Thoracic aorta (tissue), 2 donors: Measurements from ENCODE around the gene PTBP1. TPM values are rescaled to one million over a fixed set of nuclear protein-coding genes. Genes with fewer than 3 reads are reported as not detected.

Experiments
- ATAC-seq: fragments of 150-250 bp; one replicate; pipeline ENCODE4 v1.8.0; 2017; ENCODE audit warnings: low read depth; ENCODE audit not compliant: insufficient number of reproducible peaks, low FRiP score
- DNase-seq: peaks from one replicate; pipeline ENCODE4 v3.0.0-alpha.2; 2020; ENCODE audit warnings: low spot score
- H3K27ac ChIP-seq, 2 donors: fragments of 200-600 bp; sonication (generic); 1 replicate in 1 of 2; 2 replicates in 1 of 2; pipeline ENCODE4 v1.5.1; 2016; ENCODE audit warnings: mild to moderate bottlenecking in 2 of 2, moderate library complexity in 2 of 2
- H3K27me3 ChIP-seq: fragments of 200-600 bp; sonication (generic); replicated peaks from 2 replicates; pipeline ENCODE4 v1.6.0; 2016; ENCODE audit warnings: mild to moderate bottlenecking; ENCODE audit not compliant: insufficient read depth
- H3K36me3 ChIP-seq: fragments of 200-600 bp; sonication (generic); one replicate; pipeline ENCODE4 v1.5.1; 2016
- H3K4me1 ChIP-seq, 2 donors: fragments of 200-600 bp; sonication (generic); 1 replicate in 1 of 2; 2 replicates in 1 of 2; pipeline versions ENCODE4 v1.5.1 to v1.6.0; 2016; ENCODE audit warnings: low read depth in 2 of 2, mild to moderate bottlenecking in 1 of 2; ENCODE audit not compliant: control insufficient read depth in 1 of 2
- H3K4me3 ChIP-seq: fragments of 200-600 bp; sonication (generic); 2 replicates; pipeline ENCODE4 v1.5.1; 2016; ENCODE audit warnings: mild to moderate bottlenecking
- H3K9me3 ChIP-seq: fragments of 200-600 bp; sonication (generic); 2 replicates; pipeline ENCODE4 v1.5.1; 2016
- total RNA-seq, 2 donors: library from RNA; depleted of rRNA; stranded (reverse); fragments of >200 nt; gene quantifications; one replicate each; pipeline versions ENCODE4 v1.1.0 to v1.2.3, GENCODE V29; 2016
- TF ChIP-seq, protein P1 (sequence below): fragments of 200-600 bp; sonication (generic); IDR thresholded peaks from one replicate; pipeline ENCODE4 v1.5.1; 2019; ENCODE audit warnings: antibody characterized with exemption

Gene PTBP1
- total RNA-seq, 2 donors from 2014 or later: 149 to 163 TPM

DNA sequence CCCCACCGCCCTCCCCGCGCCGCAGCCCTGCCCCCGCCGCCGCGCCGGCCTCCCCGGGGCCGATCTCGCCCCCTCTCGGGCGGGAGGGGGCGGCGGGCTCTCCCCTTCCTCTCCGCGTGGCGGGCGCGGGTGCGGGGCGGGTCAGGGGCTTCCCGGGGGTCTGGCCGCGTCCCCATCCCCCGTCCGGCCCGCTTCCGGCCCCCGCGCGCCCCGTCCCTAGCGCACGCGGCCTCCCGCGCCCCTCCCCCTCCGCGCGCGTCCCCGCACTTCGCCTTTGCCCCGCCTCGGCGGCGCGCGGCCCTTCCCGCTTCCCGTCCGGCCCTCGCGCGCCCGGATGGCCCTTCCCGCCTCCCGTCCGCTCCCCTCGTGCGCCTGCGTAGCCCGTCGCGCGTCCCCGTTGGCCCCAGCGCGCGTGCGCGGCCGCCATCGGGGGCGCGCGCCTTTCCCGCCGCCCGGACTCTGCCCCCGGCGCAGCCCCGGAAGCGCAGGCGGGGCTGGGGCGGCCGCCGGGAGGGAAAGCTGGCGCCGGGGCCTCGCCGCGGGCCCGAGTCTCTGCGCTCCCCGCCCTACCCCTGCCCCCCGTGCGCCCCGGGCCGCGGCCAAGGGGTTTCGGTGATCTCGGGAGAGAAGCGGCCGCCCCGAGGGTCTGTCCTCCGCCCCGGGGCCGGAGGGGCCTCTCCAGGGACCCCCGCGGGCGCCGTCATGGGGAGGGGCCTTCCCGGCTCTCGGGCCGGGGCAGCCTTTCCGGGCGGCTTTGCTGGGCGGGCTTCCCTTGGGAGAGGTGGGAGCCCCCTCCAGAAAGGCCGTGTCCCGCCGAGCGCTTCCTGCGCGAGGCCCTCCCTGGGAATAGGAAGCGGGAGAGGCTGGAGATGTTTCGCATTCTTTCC is 519 bp downstream of the PTBP1 start:
- peak overlapping the region; percentile 95 for H3K4me3 ChIP-seq
- no peaks in the 10 kb centered on the region for H3K27me3 ChIP-seq
- peak; percentile 47 for ATAC-seq
- H3K9me3 ChIP-seq: no peaks in the 10 kb centered on the region
- TF ChIP-seq, protein P1, sequence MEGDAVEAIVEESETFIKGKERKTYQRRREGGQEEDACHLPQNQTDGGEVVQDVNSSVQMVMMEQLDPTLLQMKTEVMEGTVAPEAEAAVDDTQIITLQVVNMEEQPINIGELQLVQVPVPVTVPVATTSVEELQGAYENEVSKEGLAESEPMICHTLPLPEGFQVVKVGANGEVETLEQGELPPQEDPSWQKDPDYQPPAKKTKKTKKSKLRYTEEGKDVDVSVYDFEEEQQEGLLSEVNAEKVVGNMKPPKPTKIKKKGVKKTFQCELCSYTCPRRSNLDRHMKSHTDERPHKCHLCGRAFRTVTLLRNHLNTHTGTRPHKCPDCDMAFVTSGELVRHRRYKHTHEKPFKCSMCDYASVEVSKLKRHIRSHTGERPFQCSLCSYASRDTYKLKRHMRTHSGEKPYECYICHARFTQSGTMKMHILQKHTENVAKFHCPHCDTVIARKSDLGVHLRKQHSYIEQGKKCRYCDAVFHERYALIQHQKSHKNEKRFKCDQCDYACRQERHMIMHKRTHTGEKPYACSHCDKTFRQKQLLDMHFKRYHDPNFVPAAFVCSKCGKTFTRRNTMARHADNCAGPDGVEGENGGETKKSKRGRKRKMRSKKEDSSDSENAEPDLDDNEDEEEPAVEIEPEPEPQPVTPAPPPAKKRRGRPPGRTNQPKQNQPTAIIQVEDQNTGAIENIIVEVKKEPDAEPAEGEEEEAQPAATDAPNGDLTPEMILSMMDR: no peak
- peaks cover 43 to 61% of the 10 kb centered on the region in 2 donors for H3K4me1 ChIP-seq
- H3K36me3 ChIP-seq: no peaks in the 10 kb centered on the region
- H3K27ac ChIP-seq: peak overlapping the region; percentile 86 to 97
- DNase-seq: peak; percentile 58

DNA sequence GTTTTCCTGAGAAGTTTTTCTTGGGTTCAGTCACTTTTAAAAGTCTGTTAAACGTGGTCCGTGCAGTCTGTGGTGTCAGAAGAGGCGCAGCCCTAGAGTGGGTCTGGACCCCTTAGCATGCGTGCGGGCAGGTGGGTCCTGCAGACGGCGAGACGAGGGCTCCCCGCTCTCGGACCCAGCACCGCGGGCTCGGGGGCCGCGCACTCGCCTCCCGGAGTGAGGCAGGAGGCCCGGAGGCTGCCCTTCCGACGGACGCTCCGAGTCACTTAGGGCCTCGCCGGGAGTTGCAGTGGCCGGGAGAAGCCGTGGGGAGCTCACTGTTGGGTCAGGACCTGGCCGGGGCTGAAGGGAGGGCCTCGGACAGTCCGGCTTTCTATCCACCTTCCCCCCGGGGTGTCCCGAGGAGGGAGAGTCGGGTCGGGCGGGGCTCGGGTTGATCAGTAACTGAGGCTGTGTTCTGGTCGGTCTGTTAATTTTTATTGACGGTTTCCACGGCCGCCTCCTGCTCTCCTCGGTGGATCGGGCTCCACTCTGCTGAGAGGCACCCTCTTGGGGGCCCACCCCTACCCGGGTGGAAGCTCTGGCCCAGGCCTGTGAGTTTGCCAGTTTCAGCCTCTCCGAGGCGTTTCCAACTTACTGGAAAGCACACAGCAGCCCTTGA is 1.3 kb downstream of the PTBP1 start:
- Histone ChIP-seq H3K9me3 (no peaks in the 10 kb centered on the region), H3K4me3 (peak overlapping the region; percentile 95), H3K36me3 (peaks cover 1% of the 10 kb centered on the region), H3K27ac (peak overlapping the region; percentile 86 to 97), H3K27me3 (no peaks in the 10 kb centered on the region), H3K4me1 (peaks cover 43 to 67% of the 10 kb centered on the region in 2 donors)
- ATAC-seq (no peak), DNase-seq (no peak)
- TF ChIP-seq, protein P1: no peak

DNA sequence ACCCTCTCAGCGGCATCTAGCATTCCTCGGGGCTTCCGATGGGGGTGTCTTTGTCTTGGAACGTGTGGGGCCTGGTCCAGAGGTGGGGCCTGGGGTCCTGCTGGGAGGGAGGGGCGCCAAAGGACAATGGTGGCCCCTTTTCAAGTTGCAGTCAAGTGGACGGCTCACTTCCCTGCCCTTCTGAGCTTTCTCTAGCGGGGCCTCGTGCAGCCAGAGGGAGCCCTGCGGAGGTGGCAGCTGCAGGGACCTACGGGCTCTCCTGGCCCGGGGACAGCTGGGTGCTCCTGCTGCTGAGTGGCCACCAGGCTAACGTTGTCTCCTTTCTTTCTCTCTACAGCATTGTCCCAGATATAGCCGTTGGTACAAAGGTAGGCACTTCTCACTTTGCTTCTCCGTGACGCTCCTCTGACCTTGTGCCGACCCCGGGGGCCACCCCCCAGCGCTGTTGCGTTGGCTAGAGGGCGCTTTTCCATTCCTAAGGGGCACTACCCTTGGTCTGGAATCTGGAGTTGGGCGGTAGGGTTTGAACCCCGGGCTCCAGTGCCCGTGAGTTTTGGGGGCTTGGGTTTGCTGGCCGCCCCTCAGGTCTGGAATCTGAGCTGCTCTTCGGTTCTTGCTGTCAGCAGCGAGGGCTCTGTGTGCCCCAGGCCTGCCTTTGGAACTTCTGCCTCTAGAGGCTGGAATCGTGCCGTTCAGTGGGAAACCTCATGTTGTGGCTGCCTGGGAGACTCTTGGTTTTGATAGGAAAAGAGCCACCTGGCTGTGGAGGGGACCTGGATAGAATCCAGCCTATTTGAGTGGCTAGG is 2.0 kb downstream of the PTBP1 start:
- no peaks in the 10 kb centered on the region for H3K27me3 ChIP-seq
- peaks cover 8% of the 10 kb centered on the region for H3K36me3 ChIP-seq
- no peak overlapping the region for H3K27ac ChIP-seq
- DNase-seq: no peak
- H3K4me3 ChIP-seq: peak overlapping the region; percentile 95
- no peak for ATAC-seq
- TF ChIP-seq, protein P1: peak; percentile 16
- H3K9me3 ChIP-seq: no peaks in the 10 kb centered on the region
- H3K4me1 ChIP-seq: peaks cover 43 to 67% of the 10 kb centered on the region in 2 donors

DNA sequence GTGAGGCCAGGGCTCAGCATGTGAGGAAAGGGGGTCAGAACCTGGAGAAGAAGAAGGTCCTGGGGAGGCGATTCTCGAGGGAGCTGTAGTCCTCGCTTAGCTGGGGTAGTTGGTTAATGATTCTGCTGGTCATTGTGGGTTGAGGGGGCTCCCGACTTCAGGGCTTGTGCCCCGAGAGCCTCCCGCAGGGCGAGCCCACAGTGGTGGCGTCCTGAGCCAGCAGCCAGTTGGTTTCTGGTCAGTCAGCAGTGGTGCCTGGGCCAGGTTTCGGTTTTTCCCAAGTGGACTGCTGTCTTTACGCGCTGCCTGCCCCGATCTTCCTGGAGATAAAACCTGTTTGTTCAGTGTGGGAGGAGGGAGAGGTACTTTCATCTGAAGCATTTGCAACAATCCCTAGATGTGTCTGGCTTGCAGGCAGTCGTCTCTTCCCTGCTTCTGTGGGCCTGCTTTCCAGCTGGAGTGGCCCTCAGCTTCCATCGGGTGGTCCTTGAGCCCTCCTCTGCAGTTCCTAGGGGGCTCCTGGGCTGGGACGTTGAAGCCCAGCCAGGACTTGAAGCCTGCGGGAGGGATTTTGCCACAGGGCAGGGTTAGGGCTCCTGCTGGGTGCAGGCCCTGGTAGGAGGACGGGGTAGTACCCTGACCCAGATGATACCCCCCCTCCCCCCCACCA is 3.2 kb downstream of the PTBP1 start:
- peaks cover 43 to 61% of the 10 kb centered on the region in 2 donors for H3K4me1 ChIP-seq
- H3K4me3 ChIP-seq: peak overlapping the region; percentile 95

More for the DNA sequence above, 3.2 kb downstream of the PTBP1 start:
- TF ChIP-seq, protein P1: no peak
- Histone ChIP-seq H3K27ac (peak overlapping the region in 1 of 2 donors; percentile 2), H3K27me3 (no peaks in the 10 kb centered on the region), H3K36me3 (peaks cover 21% of the 10 kb centered on the region), H3K9me3 (no peaks in the 10 kb centered on the region)
- ATAC-seq (no peak), DNase-seq (no peak)
